Neuronal stem cell (in vitro differentiated cells): ENCODE data around the gene PARD3. TPM values are rescaled to one million over a fixed set of nuclear protein-coding genes. Genes with fewer than 3 reads are reported as not detected.
"Not testable (repeated sequence)": the region's sequence is repeated elsewhere in the genome, so short reads cannot be mapped to it uniquely, and the experiment has no call there.

ENCODE experiments used
- DNase-seq: peaks from one replicate; pipeline ENCODE4 v3.0.0-alpha.2; 2013; ENCODE audit warnings: low spot score
- H2AFZ ChIP-seq: one replicate; pipeline ENCODE4 v1.6.1; 2013; ENCODE audit warnings: mild to moderate bottlenecking, low read length, inconsistent platforms
- H2AK5ac ChIP-seq: 2 replicates; pipeline ENCODE4 v1.6.1; 2013; ENCODE audit warnings: low read depth, mild to moderate bottlenecking, inconsistent platforms, low read length, moderate library complexity, mixed read lengths
- H2BK120ac ChIP-seq: 2 replicates; pipeline ENCODE4 v1.6.1; 2013; ENCODE audit warnings: low read depth, mild to moderate bottlenecking, inconsistent platforms, low read length, moderate library complexity, mixed read lengths
- H2BK12ac ChIP-seq: one replicate; pipeline ENCODE4 v1.6.1; 2013; ENCODE audit warnings: low read length, inconsistent platforms
- H2BK15ac ChIP-seq: 2 replicates; pipeline ENCODE4 v1.6.1; 2013; ENCODE audit warnings: mild to moderate bottlenecking, low read length, inconsistent platforms, mixed read lengths
- H2BK5ac ChIP-seq: one replicate; pipeline ENCODE4 v1.6.1; 2013; ENCODE audit warnings: inconsistent platforms, mild to moderate bottlenecking, low read length, moderate library complexity
- H3K14ac ChIP-seq: one replicate; pipeline ENCODE4 v1.6.1; 2013; ENCODE audit warnings: low read length, inconsistent platforms
- H3K18ac ChIP-seq: 2 replicates; pipeline ENCODE4 v1.6.1; 2013; ENCODE audit warnings: low read length, inconsistent platforms
- H3K23ac ChIP-seq: 2 replicates; pipeline ENCODE4 v1.6.1; 2013; ENCODE audit warnings: low read depth, mild to moderate bottlenecking, mixed read lengths, low read length, inconsistent platforms; ENCODE audit not compliant: poor library complexity
- H3K27ac ChIP-seq: replicated peaks from 3 replicates; pipeline ENCODE4 v1.5.1; 2013; ENCODE audit warnings: low read length, inconsistent platforms
- H3K27me3 ChIP-seq, 3 experiments: 2 replicates each; pipeline ENCODE4 v1.6.1; 2013; ENCODE audit warnings: low read length in 3 of 3, mild to moderate bottlenecking in 2 of 3, inconsistent platforms in 1 of 3, low read depth in 1 of 3, mixed read lengths in 1 of 3, moderate library complexity in 1 of 3; ENCODE audit not compliant: control insufficient read depth in 3 of 3, insufficient read depth in 3 of 3
- H3K36me3 ChIP-seq, 2 donors: replicated peaks in 1 of 2; 2 replicates each; pipeline ENCODE4 v1.6.1; 2013; ENCODE audit warnings: low read length in 2 of 2; ENCODE audit not compliant: control insufficient read depth in 2 of 2, insufficient read depth in 2 of 2
- H3K4ac ChIP-seq: 2 replicates; pipeline ENCODE4 v1.6.1; 2013; ENCODE audit warnings: inconsistent platforms, mild to moderate bottlenecking, low read length, moderate library complexity
- H3K4me1 ChIP-seq, 2 donors: 1 replicate in 1 of 2; 2 replicates in 1 of 2; pipeline ENCODE4 v1.6.1; 2013; ENCODE audit warnings: low read length in 2 of 2, low read depth in 1 of 2; ENCODE audit not compliant: control insufficient read depth in 2 of 2, insufficient read depth in 1 of 2
- H3K4me2 ChIP-seq: one replicate; pipeline ENCODE4 v1.6.1; 2013; ENCODE audit warnings: mild to moderate bottlenecking, low read length, inconsistent platforms; ENCODE audit not compliant: insufficient read depth, poor library complexity, severe bottlenecking
- H3K4me3 ChIP-seq, 2 donors: 2 replicates each; pipeline ENCODE4 v1.5.1; 2013; ENCODE audit warnings: low read length in 2 of 2, mild to moderate bottlenecking in 2 of 2, inconsistent platforms in 1 of 2, moderate library complexity in 1 of 2
- H3K79me1 ChIP-seq: one replicate; pipeline ENCODE4 v1.6.1; 2013; ENCODE audit warnings: low read depth, mild to moderate bottlenecking, inconsistent platforms, low read length, moderate library complexity
- H3K9ac ChIP-seq: one replicate; pipeline ENCODE4 v1.6.1; 2013; ENCODE audit warnings: mild to moderate bottlenecking, low read depth, low read length, inconsistent platforms; ENCODE audit not compliant: poor library complexity
- H3K9me3 ChIP-seq, 2 donors: replicated peaks in 1 of 2; 2 replicates each; pipeline versions ENCODE3 to v1.6.1; 2013; ENCODE audit warnings: low read length in 2 of 2, mild to moderate bottlenecking in 2 of 2, inconsistent platforms in 1 of 2, low read depth in 1 of 2, mixed read lengths in 1 of 2, moderate library complexity in 1 of 2; ENCODE audit not compliant: control insufficient read depth in 2 of 2, insufficient read depth in 1 of 2
- H4K8ac ChIP-seq: one replicate; pipeline ENCODE4 v1.6.1; 2013; ENCODE audit warnings: low read depth, mild to moderate bottlenecking, inconsistent platforms, low read length, moderate library complexity
- H4K91ac ChIP-seq: one replicate; pipeline ENCODE4 v1.6.1; 2013; ENCODE audit warnings: low read length, low read depth, mild to moderate bottlenecking, inconsistent platforms; ENCODE audit not compliant: poor library complexity
- WGBS, 2 donors: extraction: QIAGEN DNeasy Blood & Tissue Kit; methylation state at CpG; one replicate each; pipeline ENCODE4 v1.1.7; 2013; ENCODE audit warnings: missing lambda C conversion rate in 2 of 2, mixed read lengths in 1 of 2; ENCODE audit not compliant: insufficient read length in 2 of 2, insufficient replicate concordance in 1 of 2; ENCODE audit errors: extremely low coverage in 2 of 2; 5-methylcytosine and 5-hydroxymethylcytosine counted together
- small RNA-seq: library from polyadenylated mRNA; stranded (forward); fragments of <200 nt; extraction: miRNeasy Mini kit (QIAGEN cat#:217004); gene quantifications from one replicate; pipeline ENCODE3, GENCODE V24; 2013; ENCODE audit not compliant: insufficient read depth

The PARD3 gene

GRCh38 chr10:34067741-34068140, 747.4 kb downstream of the PARD3 start:
- not testable (repeated sequence) for H2BK5ac ChIP-seq, H3K27me3 ChIP-seq, H4K8ac ChIP-seq, H3K36me3 ChIP-seq, H4K91ac ChIP-seq, H2AK5ac ChIP-seq, H2BK12ac ChIP-seq, H3K23ac ChIP-seq, DNase-seq, H3K79me1 ChIP-seq, H3K4ac ChIP-seq, H2BK15ac ChIP-seq, H3K27ac ChIP-seq, H3K4me1 ChIP-seq, H2BK120ac ChIP-seq, H3K18ac ChIP-seq, H3K14ac ChIP-seq, H3K4me3 ChIP-seq, H3K9ac ChIP-seq, H3K4me2 ChIP-seq, H2AFZ ChIP-seq
- H3K9me3 ChIP-seq = peaks cover 0 to 11% of the 10 kb centered on the region in 2 donors
- no CpG with 5 or more reads among the region's 6 CpGs for WGBS, 2 donors

- H3K9me3 ChIP-seq = peaks cover 2 to 18% of the 10 kb centered on the region in 2 donors
- H3K4ac ChIP-seq = no peak overlapping the region
- H2BK15ac ChIP-seq = no peak overlapping the region
- H3K79me1 ChIP-seq = no peaks in the 10 kb centered on the region
- H2BK12ac ChIP-seq = no peak overlapping the region
- no peaks in the 10 kb centered on the region for H3K27me3 ChIP-seq
- no peak overlapping the region for H2BK120ac ChIP-seq
- H3K36me3 ChIP-seq = no peaks in the 10 kb centered on the region
- no peak overlapping the region for H4K8ac ChIP-seq
- H3K4me1 ChIP-seq = no peaks in the 10 kb centered on the region
- H3K14ac ChIP-seq = no peak overlapping the region
- H2AFZ ChIP-seq = no peak overlapping the region
- no peak overlapping the region for H3K4me3 ChIP-seq
- H3K4me2 ChIP-seq = no peak overlapping the region
- no peak overlapping the region for H4K91ac ChIP-seq
- H2AK5ac ChIP-seq = no peak overlapping the region
- H2BK5ac ChIP-seq = no peak overlapping the region
- no peak overlapping the region for H3K23ac ChIP-seq
- H3K9ac ChIP-seq = no peak overlapping the region
- no CpG with 5 or more reads among the region's 1 CpG for WGBS, 2 donors
- H3K18ac ChIP-seq = no peak overlapping the region
- no peak overlapping the region for H3K27ac ChIP-seq
- DNase-seq = no peak
Observed at GRCh38 chr10:34063592-34063991, 751.5 kb downstream of the PARD3 start.

- Histone ChIP-seq H2BK5ac (no peak overlapping the region), H3K27ac (no peak overlapping the region), H2BK120ac (no peak overlapping the region), H3K9ac (no peak overlapping the region), H3K4me1 (no peaks in the 10 kb centered on the region), H2BK15ac (no peak overlapping the region), H4K8ac (no peak overlapping the region), H2AK5ac (no peak overlapping the region), H3K27me3 (no peaks in the 10 kb centered on the region), H3K23ac (no peak overlapping the region), H4K91ac (no peak overlapping the region), H3K4ac (no peak overlapping the region), H3K36me3 (no peaks in the 10 kb centered on the region), H2BK12ac (no peak overlapping the region), H3K79me1 (no peaks in the 10 kb centered on the region), H3K9me3 (peaks cover 2 to 18% of the 10 kb centered on the region in 2 donors), H3K18ac (no peak overlapping the region), H2AFZ (no peak overlapping the region), H3K4me3 (no peak overlapping the region), H3K4me2 (no peak overlapping the region), H3K14ac (no peak overlapping the region)
- DNase-seq = no peak
Observed at GRCh38 chr10:34061841-34062240, 753.3 kb downstream of the PARD3 start.

Small RNAs within 50 kb of the gene (small RNA-seq; reads per million reads assigned to genes)
- not detected for gene ELOBP4
- not detected for gene RF00019
- gene RPL37P18 = not detected
